Measurements from ENCODE around the gene CDH23. TPM values are rescaled to one million over a fixed set of nuclear protein-coding genes. Genes with fewer than 3 reads are reported as not detected.

CDH23 gene
- total and polyA plus RNA-seq, 2 donors (not counting 1 experiment from before 2014, with no cell fraction given): 0.37 to 0.89 TPM

- Histone ChIP-seq H3K79me2 (ENCODE audit: control insufficient read depth, insufficient read depth, low read length) (no peaks in the 10 kb centered on the region), H3K9me3 (ENCODE audit: control extremely low read depth in 1 of 3, control insufficient read depth in 2 of 3, insufficient read depth in 1 of 3, low read length in 2 of 3) (peaks cover 0 to 6% (median 0%) of the 10 kb centered on the region in 3 donors), H3K27ac (ENCODE audit: low read length in 2 of 2) (no peak overlapping the region), H3K9ac (ENCODE audit: low read length) (no peak overlapping the region), H3K27me3 (replicated peaks in 1 of 4; ENCODE audit: control extremely low read depth in 1 of 4, control insufficient read depth in 3 of 4, insufficient read depth in 4 of 4, low read length in 3 of 4) (no peaks in the 10 kb centered on the region), H3K4me1 (ENCODE audit: control insufficient read depth in 2 of 2, insufficient read depth in 2 of 2, low read length in 2 of 2) (peaks cover 3 to 12% of the 10 kb centered on the region in 2 donors), H2AFZ (ENCODE audit: insufficient read depth, low read depth, low read length, poor library complexity, severe bottlenecking) (no peak overlapping the region), H3K36me3 (replicated peaks in 1 of 2; ENCODE audit: control extremely low read depth in 1 of 2, control insufficient read depth in 1 of 2, extremely low read depth in 1 of 2, insufficient read depth in 2 of 2, low read length in 1 of 2) (no peaks in the 10 kb centered on the region), H3K4me3 (ENCODE audit: control extremely low read depth in 1 of 5, extremely low read depth in 1 of 5, insufficient read depth in 1 of 5, low read depth in 2 of 5, low read length in 4 of 5) (no peak overlapping the region), H3K4me2 (replicated peaks; ENCODE audit: low read depth, low read length, poor library complexity, severe bottlenecking) (no peak overlapping the region), H4K20me1 (ENCODE audit: control insufficient read depth, insufficient read depth, low read length, poor library complexity, severe bottlenecking) (no peaks in the 10 kb centered on the region)
- CTCF ChIA-PET: interaction anchor here (0.7 to 3.1 kb wide), 4 partner anchors 10 to 142 kb away, joined by 3 to 9 read pairs (median 4); no protein-coding TSS in a partner anchor
- Mint-ChIP-seq H3K4me1 (peaks cover 9% of the 10 kb centered on the region), H3K27me3 (peaks cover 4% of the 10 kb centered on the region), H3K4me3 (no peak overlapping the region), H3K27ac (no peak overlapping the region), H3K9me3 (ENCODE audit: insufficient read depth) (no peaks in the 10 kb centered on the region)
- ATAC-seq (ENCODE audit: low read depth) (no peak), DNase-seq (no peak)
- POLR2A ChIA-PET: interaction anchor here (0.7 kb wide), 2 partner anchors 90 to 92 kb away, joined by 5 to 6 read pairs; no protein-coding TSS in a partner anchor
- TF ChIP-seq CTCF (IDR thresholded peaks at IDR 0.05): no peak
- 95% methylated on average over 21 of the region's 23 CpGs for WGBS (ENCODE audit: insufficient coverage)
- intact Hi-C loops (cut with micrococcal nuclease): no loop called here
Measured at GRCh38 chr10:71806704-71807556, 410.2 kb downstream of the CDH23 start.
